Smooth muscle cell (in vitro differentiated cells): ENCODE results near the gene TMEM150B. TPM values are rescaled to one million over a fixed set of nuclear protein-coding genes. Genes with fewer than 3 reads are reported as not detected.
A peak's percentile ranks its signal among the peaks of the same experiment; 100 is the strongest.

Source experiments
- DNase-seq: peaks from one replicate; lab custom pipeline; 2025; ENCODE audit not compliant: unreplicated experiment; lab: John Stamatoyannopoulos, UW
- H2AFZ ChIP-seq: fragments of 200-600 bp; sonication (generic); 2 replicates; pipeline ENCODE4 v1.6.0; 2016; ENCODE audit warnings: antibody characterized with exemption, low read depth, mild to moderate bottlenecking
- H3F3A ChIP-seq: fragments of 200-600 bp; sonication (generic); 2 replicates; pipeline ENCODE4 v1.6.0; 2017; ENCODE audit warnings: antibody characterized with exemption, low read depth
- H3K27ac ChIP-seq: fragments of 200-600 bp; sonication (generic); 2 replicates; pipeline ENCODE4 v1.5.1; 2016; ENCODE audit warnings: low read depth, mild to moderate bottlenecking
- H3K27me3 ChIP-seq: fragments of 200-600 bp; sonication (generic); 2 replicates; pipeline ENCODE4 v1.6.1; 2016; ENCODE audit warnings: low read depth, mild to moderate bottlenecking
- H3K36me3 ChIP-seq: fragments of 200-600 bp; sonication (generic); 2 replicates; pipeline ENCODE4 v1.5.1; 2016; ENCODE audit warnings: low read depth
- H3K4me1 ChIP-seq: fragments of 200-600 bp; sonication (generic); 2 replicates; pipeline ENCODE4 v1.5.1; 2016; ENCODE audit warnings: low read depth
- H3K4me2 ChIP-seq: fragments of 200-600 bp; sonication (generic); 2 replicates; pipeline ENCODE4 v1.6.0; 2016; ENCODE audit warnings: mild to moderate bottlenecking
- H3K4me3 ChIP-seq: fragments of 200-600 bp; sonication (generic); 2 replicates; pipeline ENCODE4 v1.5.1; 2016; ENCODE audit warnings: mild to moderate bottlenecking
- H3K79me2 ChIP-seq: fragments of 200-600 bp; sonication (generic); 2 replicates; pipeline ENCODE4 v1.6.0; 2016; ENCODE audit warnings: low read depth, mild to moderate bottlenecking
- H3K9ac ChIP-seq: fragments of 200-600 bp; sonication (generic); 2 replicates; pipeline ENCODE4 v1.6.0; 2016; ENCODE audit warnings: low read depth
- H3K9me3 ChIP-seq: fragments of 200-600 bp; sonication (generic); replicated peaks from 2 replicates; pipeline ENCODE4 v1.5.1; 2016; ENCODE audit warnings: low read depth
- H4K20me1 ChIP-seq: fragments of 200-600 bp; sonication (generic); 2 replicates; pipeline ENCODE4 v1.6.0; 2016; ENCODE audit warnings: low read depth
- CTCF ChIP-seq: fragments of 200-600 bp; sonication (generic); IDR thresholded peaks from 2 replicates; pipeline ENCODE4 v1.5.1; 2017; ENCODE audit warnings: borderline replicate concordance, mild to moderate bottlenecking, antibody characterized with exemption; ENCODE audit not compliant: insufficient read depth, poor library complexity, severe bottlenecking
- WGBS: methylation state at CpG from one replicate; pipeline ENCODE4 v1.1.7; 2016; ENCODE audit warnings: low lambda C conversion rate; 5-methylcytosine and 5-hydroxymethylcytosine counted together
- polyA plus RNA-seq: library from polyadenylated mRNA; unstranded; fragments of >200 nt; fragmentation: Nextera tagmentation; extraction: Ambion mirVana; gene quantifications from 2 replicates; pipeline ENCODE4 v1.2.1, GENCODE V29; 2016
- total RNA-seq: library from RNA; depleted of rRNA; stranded (reverse); fragments of >200 nt; gene quantifications from 2 replicates; pipeline ENCODE4 v1.2.3, GENCODE V29; 2014

TMEM150B gene
- total and polyA plus RNA-seq, 2 experiments from 2014 or later: not detected

DNA sequence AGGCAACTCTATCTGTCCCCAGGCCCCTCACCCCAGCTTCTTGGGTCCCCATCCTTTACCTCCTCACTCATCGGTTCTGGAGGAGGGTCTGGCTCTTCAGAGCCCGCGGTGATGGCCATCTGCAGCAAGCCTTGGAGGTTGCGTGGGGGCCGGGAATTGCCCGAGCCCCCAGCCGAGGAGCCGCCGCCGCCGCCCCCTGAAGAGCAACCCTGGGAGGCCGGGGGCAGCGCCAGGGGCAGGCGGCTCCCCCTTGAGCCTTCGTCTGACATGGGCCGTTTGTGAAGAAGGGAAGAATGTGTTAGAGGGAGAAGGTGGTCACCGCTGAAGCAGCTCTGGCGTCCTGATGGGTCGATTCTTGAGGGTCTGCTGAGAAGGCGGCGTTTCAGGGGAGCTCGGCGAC, 45.8 kb downstream of the TMEM150B start:
- 10% methylated on average over 15 of the region's 23 CpGs for WGBS
- DNase-seq: no peak

DNA sequence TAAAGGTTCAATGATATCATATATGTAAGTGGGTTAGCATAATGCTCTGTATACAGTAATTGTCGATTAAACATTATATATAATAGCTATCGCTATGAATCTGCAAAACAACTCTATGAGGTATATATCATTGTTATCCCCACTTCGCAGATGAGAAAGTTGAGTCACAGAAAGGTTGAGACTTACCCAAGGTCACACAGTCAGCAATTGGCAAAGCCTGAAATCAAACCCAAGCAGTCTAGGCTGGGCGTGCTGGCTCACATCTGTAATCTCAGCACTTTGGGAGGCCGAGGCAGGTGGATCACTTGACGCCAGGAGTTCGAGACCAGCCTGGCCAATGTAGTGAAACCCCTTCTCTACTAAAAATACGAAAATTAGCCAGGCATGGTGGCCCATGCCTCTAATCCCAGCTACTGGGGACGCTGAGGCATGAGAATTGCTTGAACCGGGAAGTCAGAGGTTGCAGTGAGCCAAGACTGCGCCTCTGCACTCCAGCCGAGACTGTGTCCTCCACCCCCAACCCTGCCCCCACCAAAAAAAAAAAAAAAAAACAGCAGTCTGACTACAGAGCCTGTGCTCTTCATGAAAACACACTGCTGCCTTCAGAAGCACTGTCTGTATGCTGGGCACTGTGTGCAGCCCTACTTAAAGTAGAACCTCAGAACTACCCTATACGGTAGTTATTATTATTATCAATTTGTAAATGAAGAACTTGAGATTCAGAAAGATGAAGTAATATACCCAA, 46.6 kb downstream of the TMEM150B start:
- no peak for TF ChIP-seq CTCF
- Histone ChIP-seq H3K9me3 (no peaks in the 10 kb centered on the region), H3K4me3 (peak overlapping the region; percentile 69), H3F3A (peaks cover 4% of the 10 kb centered on the region), H3K4me2 (peak overlapping the region; percentile 91), H3K79me2 (peaks cover 2% of the 10 kb centered on the region), H3K9ac (no peak overlapping the region), H3K27me3 (no peaks in the 10 kb centered on the region), H4K20me1 (no peaks in the 10 kb centered on the region), H3K36me3 (no peaks in the 10 kb centered on the region), H3K27ac (no peak overlapping the region), H2AFZ (no peak overlapping the region), H3K4me1 (peaks cover 10% of the 10 kb centered on the region)
- DNase-seq: no peak
- 96% methylated on average over 9 of the region's 13 CpGs for WGBS

More for the DNA sequence above, 45.8 kb downstream of the TMEM150B start:
- Histone ChIP-seq H3K27ac (peak overlapping the region; percentile 76), H3K36me3 (no peaks in the 10 kb centered on the region), H3K4me3 (peak overlapping the region; percentile 69), H4K20me1 (no peaks in the 10 kb centered on the region), H3K4me2 (peak overlapping the region; percentile 91), H3F3A (peaks cover 4% of the 10 kb centered on the region), H2AFZ (no peak overlapping the region), H3K79me2 (peaks cover 6% of the 10 kb centered on the region), H3K4me1 (peaks cover 10% of the 10 kb centered on the region), H3K27me3 (no peaks in the 10 kb centered on the region), H3K9me3 (no peaks in the 10 kb centered on the region), H3K9ac (peak overlapping the region; percentile 75)
- no peak for TF ChIP-seq CTCF

DNA sequence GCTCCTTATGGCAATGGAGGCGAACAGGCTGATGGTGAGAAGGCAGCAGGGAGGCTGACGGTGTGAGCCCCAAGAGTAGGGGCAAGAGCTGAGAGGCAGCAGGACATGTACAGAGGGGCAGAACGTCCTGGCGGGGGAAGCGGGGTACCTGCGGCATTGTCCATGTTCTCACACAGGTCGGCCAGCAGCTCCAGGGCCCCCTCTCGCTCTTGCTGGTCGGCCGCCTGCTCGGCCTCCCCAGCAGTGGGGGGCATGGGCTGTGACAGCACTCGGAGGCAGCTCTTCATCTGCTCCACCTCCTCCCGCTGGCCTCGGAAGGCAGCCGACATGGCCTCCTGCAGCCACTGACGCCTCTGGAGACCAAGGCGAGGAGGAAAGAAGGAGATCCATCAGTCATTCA, 47.6 kb downstream of the TMEM150B start:
- no peak for DNase-seq
- Histone ChIP-seq H3K27me3 (no peaks in the 10 kb centered on the region), H3F3A (peaks cover 4% of the 10 kb centered on the region), H3K4me3 (no peak overlapping the region), H3K9ac (no peak overlapping the region), H4K20me1 (no peaks in the 10 kb centered on the region), H3K27ac (no peak overlapping the region), H3K79me2 (no peaks in the 10 kb centered on the region), H2AFZ (no peak overlapping the region), H3K36me3 (no peaks in the 10 kb centered on the region), H3K4me2 (no peak overlapping the region), H3K4me1 (peaks cover 10% of the 10 kb centered on the region), H3K9me3 (no peaks in the 10 kb centered on the region)
- TF ChIP-seq CTCF: no peak
- WGBS: 96% methylated on average over 17 of the region's 17 CpGs
